Activated naive CD4-positive, alpha-beta T cell (primary cell): ENCODE measurements around the gene FAM90A1.
"Not testable (repeated sequence)": the region's sequence is repeated elsewhere in the genome, so short reads cannot be mapped to it uniquely, and the experiment has no call there.

Experiments
- DNase-seq, 4 experiments: peaks; one replicate each; lab custom pipeline; 2025; lab: John Stamatoyannopoulos, UW

FAM90A1 gene

DNA sequence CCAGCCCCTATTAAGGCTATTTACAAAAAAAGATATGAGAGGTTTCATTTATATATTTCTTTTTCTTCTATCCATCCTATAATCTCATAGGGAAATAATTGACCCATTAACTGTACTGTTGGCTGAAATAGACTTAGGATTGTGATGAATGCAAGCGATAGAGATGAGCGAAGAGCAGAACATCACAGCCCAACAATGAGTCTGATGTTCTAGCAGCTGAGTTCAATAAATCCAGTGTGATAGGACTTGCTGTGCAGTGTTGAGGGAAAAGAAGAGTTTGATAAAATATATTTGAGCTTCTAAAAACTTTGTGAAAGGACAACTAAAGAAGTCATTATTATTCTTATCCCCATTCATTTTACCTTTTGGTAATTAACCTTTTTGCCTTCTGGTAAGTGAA, 54.5 kb downstream of the FAM90A1 start:
- not testable (repeated sequence) for DNase-seq
